VCaP (cell line): Measurements from ENCODE around the gene ARHGEF40.
"Not testable (repeated sequence)": the region's sequence is repeated elsewhere in the genome, so short reads cannot be mapped to it uniquely, and the experiment has no call there.

Experiments
- H3K27ac ChIP-seq: fragments of 450-650 bp; 2 replicates; pipeline ENCODE4 v1.5.1; 2017
- TF ChIP-seq, protein P1 (sequence below): fragments of 450-650 bp; conservative IDR thresholded peaks from 2 replicates; pipeline ENCODE4 v1.5.1; 2017; ENCODE audit warnings: mild to moderate bottlenecking, moderate library complexity

The ARHGEF40 gene

GRCh38 chr14:21040370-21040925 lies 29.7 kb upstream of the ARHGEF40 start:
- TF ChIP-seq, protein P1, sequence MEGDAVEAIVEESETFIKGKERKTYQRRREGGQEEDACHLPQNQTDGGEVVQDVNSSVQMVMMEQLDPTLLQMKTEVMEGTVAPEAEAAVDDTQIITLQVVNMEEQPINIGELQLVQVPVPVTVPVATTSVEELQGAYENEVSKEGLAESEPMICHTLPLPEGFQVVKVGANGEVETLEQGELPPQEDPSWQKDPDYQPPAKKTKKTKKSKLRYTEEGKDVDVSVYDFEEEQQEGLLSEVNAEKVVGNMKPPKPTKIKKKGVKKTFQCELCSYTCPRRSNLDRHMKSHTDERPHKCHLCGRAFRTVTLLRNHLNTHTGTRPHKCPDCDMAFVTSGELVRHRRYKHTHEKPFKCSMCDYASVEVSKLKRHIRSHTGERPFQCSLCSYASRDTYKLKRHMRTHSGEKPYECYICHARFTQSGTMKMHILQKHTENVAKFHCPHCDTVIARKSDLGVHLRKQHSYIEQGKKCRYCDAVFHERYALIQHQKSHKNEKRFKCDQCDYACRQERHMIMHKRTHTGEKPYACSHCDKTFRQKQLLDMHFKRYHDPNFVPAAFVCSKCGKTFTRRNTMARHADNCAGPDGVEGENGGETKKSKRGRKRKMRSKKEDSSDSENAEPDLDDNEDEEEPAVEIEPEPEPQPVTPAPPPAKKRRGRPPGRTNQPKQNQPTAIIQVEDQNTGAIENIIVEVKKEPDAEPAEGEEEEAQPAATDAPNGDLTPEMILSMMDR: peak; percentile 54
- H3K27ac ChIP-seq: no peak overlapping the region

- H3K27ac ChIP-seq: not testable (repeated sequence)
These were observed 29.2 kb upstream of the ARHGEF40 start for GRCh38 chr14:21040941-21041340.

GRCh38 chr14:21041676-21042433 lies 28.2 kb upstream of the ARHGEF40 start, which contains the start of gene RNASE7:
Gene RNASE7 (plus strand): TSS chr14:21042362. CDS start chr14:21042993, 631 bp downstream.
- no peak within 1 kb of the TSS; the same call in 1 of the 2 replicates for H3K27ac ChIP-seq

DNA sequence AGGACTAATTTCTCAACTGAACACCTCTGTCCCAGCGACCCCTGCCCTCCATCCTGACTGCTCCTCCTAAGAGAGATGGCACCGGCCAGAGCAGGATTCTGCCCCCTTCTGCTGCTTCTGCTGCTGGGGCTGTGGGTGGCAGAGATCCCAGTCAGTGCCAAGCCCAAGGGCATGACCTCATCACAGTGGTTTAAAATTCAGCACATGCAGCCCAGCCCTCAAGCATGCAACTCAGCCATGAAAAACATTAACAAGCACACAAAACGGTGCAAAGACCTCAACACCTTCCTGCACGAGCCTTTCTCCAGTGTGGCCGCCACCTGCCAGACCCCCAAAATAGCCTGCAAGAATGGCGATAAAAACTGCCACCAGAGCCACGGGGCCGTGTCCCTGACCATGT lies 27.2 kb upstream of the ARHGEF40 start:
- H3K27ac ChIP-seq: no peak overlapping the region
- TF ChIP-seq, protein P1: no peak

More at GRCh38 chr14:21041676-21042433, 28.2 kb upstream of the ARHGEF40 start, which contains the start of gene RNASE7:
- TF ChIP-seq, protein P1: no peak

- TF ChIP-seq, protein P1: no peak
- peak overlapping the region; percentile 13; the same call in 1 of the 2 replicates for H3K27ac ChIP-seq
These were observed 26.6 kb upstream of the ARHGEF40 start for GRCh38 chr14:21043387-21043973.

DNA sequence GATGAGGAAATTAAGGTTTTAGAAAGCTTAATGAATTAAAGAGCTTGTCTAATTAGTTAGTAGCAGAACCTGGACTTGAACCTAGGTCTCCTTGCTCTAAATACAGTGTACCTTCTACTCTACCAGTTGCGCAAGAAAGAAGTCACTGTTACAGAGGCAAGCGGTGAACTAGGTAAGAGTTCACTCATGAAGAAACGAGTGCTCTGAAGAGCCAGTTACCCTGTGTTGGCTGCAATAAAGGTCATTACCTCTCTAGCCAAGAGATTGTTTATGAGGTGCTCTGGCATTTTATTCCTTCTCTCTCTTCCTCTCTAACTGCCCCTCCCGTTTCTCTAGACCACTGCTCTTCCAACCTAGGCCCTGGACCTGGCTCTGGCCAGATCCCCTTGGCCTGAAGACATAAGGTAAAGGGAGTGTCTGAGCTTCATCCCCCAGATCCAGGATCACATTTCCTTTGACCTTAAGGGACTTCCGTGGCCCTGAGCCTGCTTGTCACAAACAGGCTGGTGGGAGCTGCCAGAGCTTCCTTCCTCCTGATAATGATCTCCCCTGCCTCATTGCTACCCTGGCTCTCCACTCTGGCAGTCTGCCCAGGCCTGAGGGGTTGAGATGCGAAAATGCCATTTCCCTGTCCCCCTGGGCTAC lies 26.0 kb upstream of the ARHGEF40 start:
- TF ChIP-seq, protein P1: no peak
- H3K27ac ChIP-seq: peak overlapping the region; percentile 13; the same call in 1 of the 2 replicates

DNA sequence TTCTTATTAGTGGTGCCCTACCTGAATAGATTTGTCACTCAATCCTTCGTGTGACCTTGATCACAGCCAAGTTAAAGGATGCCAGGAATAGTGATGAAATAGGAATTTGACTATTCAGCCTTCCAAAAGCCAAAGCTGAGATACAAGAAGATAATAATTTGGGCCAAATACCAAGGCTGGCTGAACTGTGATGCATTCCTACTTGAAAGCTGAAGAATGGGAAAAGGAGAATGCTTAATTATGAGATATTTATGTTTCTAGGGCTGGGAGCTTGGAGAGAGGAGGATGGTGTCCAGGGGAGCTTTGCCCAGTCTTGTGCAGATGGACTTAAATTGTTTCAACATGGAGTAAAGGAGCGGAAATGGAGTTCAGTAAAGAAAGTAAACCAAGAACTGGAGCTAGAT lies 22.7 kb upstream of the ARHGEF40 start:
- no peak overlapping the region for H3K27ac ChIP-seq
- TF ChIP-seq, protein P1: no peak
